ENCODE data around the gene CRACDL. TPM values are rescaled to one million over a fixed set of nuclear protein-coding genes. Genes with fewer than 3 reads are reported as not detected.

CRACDL gene
- total RNA-seq, 6 experiments from 2014 or later: not detected

GRCh38 chr2:98932164-98932563 lies 3.9 kb downstream of the CRACDL start:
- H3K9me3 Mint-ChIP-seq: no peaks in the 10 kb centered on the region
- no peak overlapping the region for H3K4me3 Mint-ChIP-seq
- no peak for TF ChIP-seq CTCF (IDR thresholded peaks at IDR 0.05)
- H3K4me1 Mint-ChIP-seq (ENCODE audit: low read depth): no peaks in the 10 kb centered on the region
- no peak for DNase-seq
- H3K27ac Mint-ChIP-seq: no peak overlapping the region
- no peaks in the 10 kb centered on the region for H3K36me3 Mint-ChIP-seq (ENCODE audit: low read depth)
- H3K27me3 Mint-ChIP-seq (ENCODE audit: insufficient read depth): peaks cover 60% of the 10 kb centered on the region

GRCh38 chr2:98931596-98931995 lies 4.4 kb downstream of the CRACDL start:
- TF ChIP-seq CTCF (IDR thresholded peaks at IDR 0.05): no peak
- H3K4me3 Mint-ChIP-seq: no peak overlapping the region
- H3K27me3 Mint-ChIP-seq (ENCODE audit: insufficient read depth): peaks cover 54% of the 10 kb centered on the region
- no peak for DNase-seq
- H3K4me1 Mint-ChIP-seq (ENCODE audit: low read depth): no peaks in the 10 kb centered on the region; the same call in 1 of the 2 replicates
- H3K9me3 Mint-ChIP-seq: no peaks in the 10 kb centered on the region
- H3K27ac Mint-ChIP-seq: no peak overlapping the region
- no peaks in the 10 kb centered on the region for H3K36me3 Mint-ChIP-seq (ENCODE audit: low read depth)

GRCh38 chr2:98929920-98930319 lies 6.1 kb downstream of the CRACDL start:
- no peak for TF ChIP-seq CTCF (IDR thresholded peaks at IDR 0.05)
- H3K27me3 Mint-ChIP-seq (ENCODE audit: insufficient read depth): peaks cover 48% of the 10 kb centered on the region
- no peaks in the 10 kb centered on the region for H3K36me3 Mint-ChIP-seq (ENCODE audit: low read depth)
- no peak overlapping the region for H3K4me3 Mint-ChIP-seq
- DNase-seq: no peak
- no peaks in the 10 kb centered on the region; the same call in 1 of the 2 replicates for H3K4me1 Mint-ChIP-seq (ENCODE audit: low read depth)
- no peaks in the 10 kb centered on the region for H3K9me3 Mint-ChIP-seq
- H3K27ac Mint-ChIP-seq: no peak overlapping the region

- H3K36me3 Mint-ChIP-seq (ENCODE audit: low read depth): no peaks in the 10 kb centered on the region
- no peaks in the 10 kb centered on the region for H3K9me3 Mint-ChIP-seq
- no peak for DNase-seq
- no peak for TF ChIP-seq CTCF (IDR thresholded peaks at IDR 0.05)
- H3K4me3 Mint-ChIP-seq: no peak overlapping the region
- no peak overlapping the region for H3K27ac Mint-ChIP-seq
- H3K4me1 Mint-ChIP-seq (ENCODE audit: low read depth): no peaks in the 10 kb centered on the region; the same call in 1 of the 2 replicates
- H3K27me3 Mint-ChIP-seq (ENCODE audit: insufficient read depth): peaks cover 31% of the 10 kb centered on the region
These were observed 7.8 kb downstream of the CRACDL start for GRCh38 chr2:98928242-98928641.

- H3K9me3 Mint-ChIP-seq: no peaks in the 10 kb centered on the region
- no peak for TF ChIP-seq CTCF (IDR thresholded peaks at IDR 0.05)
- no peaks in the 10 kb centered on the region; the same call in 1 of the 2 replicates for H3K4me1 Mint-ChIP-seq (ENCODE audit: low read depth)
- peaks cover 24% of the 10 kb centered on the region for H3K27me3 Mint-ChIP-seq (ENCODE audit: insufficient read depth)
- H3K36me3 Mint-ChIP-seq (ENCODE audit: low read depth): no peaks in the 10 kb centered on the region
- H3K4me3 Mint-ChIP-seq: no peak overlapping the region
- no peak for DNase-seq
- no peak overlapping the region for H3K27ac Mint-ChIP-seq
These were observed 9.0 kb downstream of the CRACDL start for GRCh38 chr2:98927027-98927426.

- TF ChIP-seq CTCF (IDR thresholded peaks at IDR 0.05): no peak
- Mint-ChIP-seq H3K4me3 (no peak overlapping the region), H3K4me1 (ENCODE audit: low read depth) (no peaks in the 10 kb centered on the region; the same call in 1 of the 2 replicates), H3K27me3 (ENCODE audit: insufficient read depth) (peaks cover 25% of the 10 kb centered on the region), H3K27ac (no peak overlapping the region), H3K36me3 (ENCODE audit: low read depth) (no peaks in the 10 kb centered on the region), H3K9me3 (no peaks in the 10 kb centered on the region)
- DNase-seq: no peak
These were observed 9.4 kb downstream of the CRACDL start for GRCh38 chr2:98926601-98927000.
